ENCODE data around the gene IRF3. TPM values are rescaled to one million over a fixed set of nuclear protein-coding genes. Genes with fewer than 3 reads are reported as not detected.

Gene IRF3
- total RNA-seq, 1 experiment from 2014 or later, result 205 TPM

DNA sequence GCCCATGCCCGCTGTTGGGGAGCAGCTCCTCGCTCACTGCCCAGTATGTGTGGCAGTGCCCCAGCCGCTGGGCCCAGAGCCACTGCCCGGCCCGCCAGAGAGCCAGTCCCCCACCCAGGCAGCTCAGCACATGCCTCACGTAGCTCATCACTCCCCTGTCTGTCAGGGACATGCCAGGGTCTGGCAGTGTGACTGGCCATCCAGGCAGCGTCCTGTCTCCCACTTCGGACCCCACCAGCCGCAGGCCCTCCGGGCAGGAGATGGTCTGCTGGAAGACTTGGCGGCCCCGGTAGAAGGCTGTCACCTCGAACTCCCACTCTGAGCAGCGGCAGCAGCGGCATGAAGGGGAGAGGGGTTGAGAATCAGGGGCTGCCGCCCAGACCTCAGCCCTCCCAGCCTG is 3.6 kb downstream of the IRF3 start:
- Histone ChIP-seq H2BK12ac (ENCODE audit: insufficient read length, low read depth, low read length) (no peak overlapping the region), H3K9me3 (ENCODE audit: control insufficient read depth, low read depth, low read length) (no peaks in the 10 kb centered on the region), H3K79me2 (ENCODE audit: insufficient read depth, low read length) (peaks cover 5% of the 10 kb centered on the region; the same call in 1 of the 2 replicates), H2BK5ac (ENCODE audit: insufficient read length, low read length) (no peak overlapping the region), H3T11ph (ENCODE audit: low read length) (no peak overlapping the region), H2BK20ac (ENCODE audit: low read depth, low read length, poor library complexity, severe bottlenecking) (no peak overlapping the region), H3K23me2 (ENCODE audit: insufficient read length, low read depth, low read length, poor library complexity, severe bottlenecking) (peaks cover 18% of the 10 kb centered on the region), H3K56ac (ENCODE audit: insufficient read length, low read depth, low read length) (no peak overlapping the region), H3K79me1 (ENCODE audit: insufficient read depth, low read depth, low read length, poor library complexity, severe bottlenecking) (peaks cover 7% of the 10 kb centered on the region), H3K14ac (ENCODE audit: insufficient read depth, low read length) (no peak overlapping the region), H2AFZ (ENCODE audit: low read length) (no peak overlapping the region), H4K5ac (ENCODE audit: insufficient read length, low read depth, low read length) (no peak overlapping the region), H4K20me1 (ENCODE audit: control insufficient read depth, insufficient read depth, insufficient read length) (no peaks in the 10 kb centered on the region), H3K27ac (ENCODE audit: insufficient read length, low read depth, low read length) (no peak overlapping the region), H3K4ac (ENCODE audit: low read depth, low read length) (no peak overlapping the region), H3K9ac (ENCODE audit: extremely low read depth, insufficient read length, low read length) (no peak overlapping the region), H2AK5ac (ENCODE audit: insufficient read length, low read length) (no peak overlapping the region), H3K4me1 (ENCODE audit: insufficient read depth, low read length) (no peaks in the 10 kb centered on the region), H2BK120ac (ENCODE audit: low read depth, low read length, poor library complexity, severe bottlenecking) (no peak overlapping the region), H4K91ac (ENCODE audit: insufficient read length, low read depth, low read length) (no peak overlapping the region), H3K4me2 (ENCODE audit: insufficient read depth, insufficient read length, low read length) (no peak overlapping the region), H4K8ac (replicated peaks; ENCODE audit: insufficient read length, low read depth, low read length) (no peak overlapping the region), H3K27me3 (ENCODE audit: insufficient read depth, low read length) (no peaks in the 10 kb centered on the region), H3K23ac (ENCODE audit: insufficient read length, low read depth, low read length) (no peak overlapping the region), H2BK15ac (ENCODE audit: low read depth, low read length) (no peak overlapping the region), H3K18ac (ENCODE audit: insufficient read length, low read depth, low read length) (no peak overlapping the region)
- TF ChIP-seq, protein P1, sequence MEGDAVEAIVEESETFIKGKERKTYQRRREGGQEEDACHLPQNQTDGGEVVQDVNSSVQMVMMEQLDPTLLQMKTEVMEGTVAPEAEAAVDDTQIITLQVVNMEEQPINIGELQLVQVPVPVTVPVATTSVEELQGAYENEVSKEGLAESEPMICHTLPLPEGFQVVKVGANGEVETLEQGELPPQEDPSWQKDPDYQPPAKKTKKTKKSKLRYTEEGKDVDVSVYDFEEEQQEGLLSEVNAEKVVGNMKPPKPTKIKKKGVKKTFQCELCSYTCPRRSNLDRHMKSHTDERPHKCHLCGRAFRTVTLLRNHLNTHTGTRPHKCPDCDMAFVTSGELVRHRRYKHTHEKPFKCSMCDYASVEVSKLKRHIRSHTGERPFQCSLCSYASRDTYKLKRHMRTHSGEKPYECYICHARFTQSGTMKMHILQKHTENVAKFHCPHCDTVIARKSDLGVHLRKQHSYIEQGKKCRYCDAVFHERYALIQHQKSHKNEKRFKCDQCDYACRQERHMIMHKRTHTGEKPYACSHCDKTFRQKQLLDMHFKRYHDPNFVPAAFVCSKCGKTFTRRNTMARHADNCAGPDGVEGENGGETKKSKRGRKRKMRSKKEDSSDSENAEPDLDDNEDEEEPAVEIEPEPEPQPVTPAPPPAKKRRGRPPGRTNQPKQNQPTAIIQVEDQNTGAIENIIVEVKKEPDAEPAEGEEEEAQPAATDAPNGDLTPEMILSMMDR (conservative IDR thresholded peaks at IDR 0.05), result no peak
- WGBS (ENCODE audit: extremely low coverage, insufficient read length, low lambda C conversion rate), result no CpG with 5 or more reads among the region's 16 CpGs
- peaks cover 44 to 67% (median 62%) of the 10 kb centered on the region in 3 experiments for H3K36me3 Mint-ChIP-seq (ENCODE audit: insufficient read depth in 1 of 3, low read depth in 3 of 3)
- H3K4me3 Mint-ChIP-seq, result no peak overlapping the region
- H3K27ac Mint-ChIP-seq, result peak overlapping the region in 1 of 3 experiments; percentile 32; a peak in 1 of 7 replicates
- DNase-seq, result no peak
- H3K27me3 Mint-ChIP-seq (ENCODE audit: low read depth), result peaks cover 3% of the 10 kb centered on the region
- peaks cover 7 to 8% of the 10 kb centered on the region in 2 experiments for H3K9me3 Mint-ChIP-seq
- peaks cover 15 to 35% of the 10 kb centered on the region in 2 experiments for H3K4me1 Mint-ChIP-seq
